Activated CD4-positive, alpha-beta T cell treated with anti-CD3 and anti-CD28 coated beads for 36 hours (primary cell): ENCODE results near the gene NFIX. TPM values are rescaled to one million over a fixed set of nuclear protein-coding genes. Genes with fewer than 3 reads are reported as not detected.

Experiments
- ATAC-seq: fragments of 200-7000 bp; cut with Tn5 transposase; one replicate; pipeline ENCODE4 v1.10.0; 2021; ENCODE audit warnings: mild to moderate bottlenecking, moderate library complexity
- CTCF ChIA-PET: fragments of 350-600 bp; sonication (Branson Sonifier 250); formaldehyde crosslinking; loops from one replicate; lab custom pipeline; 2021; ENCODE audit warnings: antibody characterized with exemption; lab: Charles Lee
- POLR2A ChIA-PET: fragments of 350-600 bp; sonication (Branson Sonifier 250); formaldehyde crosslinking; loops from one replicate; lab custom pipeline; 2021; ENCODE audit warnings: antibody characterized with exemption, inconsistent platforms; lab: Charles Lee
- DNase-seq: peaks from one replicate; pipeline ENCODE4 v3.0.0-alpha.2; 2020
- H3K27ac Mint-ChIP-seq: one replicate; pipeline ENCODE4 v1.8.0; 2021; ENCODE audit warnings: mixed read lengths
- H3K27me3 Mint-ChIP-seq: one replicate; pipeline ENCODE4 v1.8.0; 2021; ENCODE audit warnings: mixed read lengths
- H3K36me3 Mint-ChIP-seq: one replicate; pipeline ENCODE4 v1.8.0; 2021; ENCODE audit warnings: low read depth, mixed read lengths
- H3K4me1 Mint-ChIP-seq: one replicate; pipeline ENCODE4 v1.8.0; 2021; ENCODE audit warnings: mixed read lengths
- H3K4me3 Mint-ChIP-seq: one replicate; pipeline ENCODE4 v1.8.0; 2021; ENCODE audit warnings: mild to moderate bottlenecking, moderate library complexity, mixed read lengths
- H3K9me3 Mint-ChIP-seq: one replicate; pipeline ENCODE4 v1.8.0; 2021; ENCODE audit warnings: low read depth, mixed read lengths
- intact Hi-C, 2 experiments: fragments of 100-400 bp; cut with DNase I in 1 of 2; cut with micrococcal nuclease in 1 of 2; formaldehyde crosslinking; loops; one replicate each; pipeline versions ENCODE4 v1.14.2 to v1.15.1; 2022 to 2024; cut with DNase I, micrococcal nuclease
- total RNA-seq, 2 experiments: library from RNA; stranded (reverse); gene quantifications; one replicate each; pipeline ENCODE4 v1.2.3, GENCODE V29; 2021

NFIX gene
- total RNA-seq, 2 experiments from 2014 or later, result 4.3 to 4.8 TPM

DNA sequence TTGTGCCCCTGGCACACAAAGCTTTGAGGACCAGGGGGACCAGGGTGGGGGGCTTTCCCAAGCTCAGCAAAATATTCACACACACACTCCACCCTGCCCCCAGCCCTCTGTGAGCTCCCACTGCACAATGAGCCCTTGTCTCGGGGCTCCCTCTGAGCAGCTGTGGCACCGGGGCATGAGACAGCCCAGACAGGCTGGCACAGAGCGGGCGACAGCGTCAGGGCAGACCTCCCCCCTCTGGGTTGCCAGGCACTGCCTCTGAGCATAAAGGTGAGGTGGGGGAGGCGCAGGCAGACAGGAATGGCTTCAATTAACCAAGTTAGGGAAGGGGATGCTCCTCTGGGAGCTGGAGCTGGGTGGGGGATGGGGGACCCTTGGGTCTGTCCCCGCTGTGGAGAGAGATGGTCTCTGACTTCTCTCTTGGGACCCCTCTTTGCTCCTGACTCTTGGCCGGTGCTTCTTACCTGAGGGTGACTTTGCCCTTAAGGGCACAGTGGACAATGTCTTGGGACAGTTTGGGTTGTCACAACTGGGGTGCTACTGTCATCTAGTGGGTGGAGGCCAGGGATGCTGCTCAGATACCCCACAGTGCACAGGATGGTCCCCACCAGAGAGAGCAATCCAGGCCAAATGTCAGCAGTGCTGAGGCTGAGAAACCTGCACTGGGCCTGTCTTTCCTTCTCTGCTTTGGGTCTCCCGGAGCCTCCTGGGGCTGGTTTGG, 77.1 kb downstream of the NFIX start:
- CTCF ChIA-PET, result interaction anchor here (1.1 to 3.0 kb wide), 5 partner anchors 10 to 107 kb away, joined by 3 to 16 read pairs (median 4); no protein-coding TSS in a partner anchor
- H3K27me3 Mint-ChIP-seq, result no peaks in the 10 kb centered on the region
- POLR2A ChIA-PET, result no interaction called here
- H3K4me3 Mint-ChIP-seq, result no peak overlapping the region
- no peaks in the 10 kb centered on the region for H3K4me1 Mint-ChIP-seq
- intact Hi-C loops, result no loop called here
- no peaks in the 10 kb centered on the region for H3K36me3 Mint-ChIP-seq
- no peak for DNase-seq
- H3K9me3 Mint-ChIP-seq, result no peaks in the 10 kb centered on the region
- H3K27ac Mint-ChIP-seq, result no peak overlapping the region
- ATAC-seq, result no peak

GRCh38 chr19:13073263-13073662, 78.0 kb downstream of the NFIX start:
- ChIA-PET POLR2A (no interaction called here), CTCF (interaction anchor here (0.6 to 3.0 kb wide), 3 partner anchors 11 to 96 kb away, joined by 3 to 16 read pairs (median 6); no protein-coding TSS in a partner anchor)
- no peak overlapping the region for H3K27ac Mint-ChIP-seq
- H3K27me3 Mint-ChIP-seq, result no peaks in the 10 kb centered on the region
- ATAC-seq (no peak), DNase-seq (no peak)
- no peaks in the 10 kb centered on the region for H3K4me1 Mint-ChIP-seq
- no peaks in the 10 kb centered on the region for H3K36me3 Mint-ChIP-seq
- intact Hi-C loops, result no loop called here
- no peak overlapping the region for H3K4me3 Mint-ChIP-seq
- no peaks in the 10 kb centered on the region for H3K9me3 Mint-ChIP-seq

- ATAC-seq, result no peak
- ChIA-PET POLR2A (no interaction called here), CTCF (interaction anchor here (1.6 to 3.0 kb wide), 2 partner anchors 13 to 97 kb away, joined by 6 to 16 read pairs; no protein-coding TSS in a partner anchor)
- Mint-ChIP-seq H3K27ac (no peak overlapping the region), H3K36me3 (no peaks in the 10 kb centered on the region), H3K27me3 (no peaks in the 10 kb centered on the region), H3K4me1 (no peaks in the 10 kb centered on the region), H3K9me3 (no peaks in the 10 kb centered on the region), H3K4me3 (no peak overlapping the region)
- intact Hi-C loops, result no loop called here
- DNase-seq, result no peak
Observed at GRCh38 chr19:13074378-13074777, 79.1 kb downstream of the NFIX start.

DNA sequence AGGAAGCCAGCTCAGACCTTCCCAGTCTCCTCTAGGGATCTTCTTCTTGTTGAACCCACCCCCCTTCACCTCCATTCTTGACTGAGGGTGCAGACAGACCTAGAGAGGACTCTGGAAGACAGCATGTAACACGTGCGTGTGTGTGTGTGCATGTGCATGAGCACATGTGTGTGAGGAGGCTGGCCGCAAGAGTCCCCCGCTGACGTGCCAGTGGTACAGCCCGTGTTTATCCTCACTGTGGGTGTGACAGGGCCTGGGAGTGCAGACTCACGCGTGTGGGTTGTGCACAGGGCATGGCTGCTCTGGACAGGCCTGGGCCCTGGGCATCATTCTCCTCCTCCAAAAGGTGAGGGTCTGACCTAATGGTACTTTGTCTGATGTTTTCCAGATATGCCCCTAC, 81.0 kb downstream of the NFIX start:
- CTCF ChIA-PET, result interaction anchor here (0.9 kb wide), 1 partner anchor 111 kb away, joined by 3 read pairs; no protein-coding TSS in a partner anchor
- Mint-ChIP-seq H3K27ac (no peak overlapping the region), H3K4me3 (no peak overlapping the region), H3K4me1 (no peaks in the 10 kb centered on the region), H3K9me3 (no peaks in the 10 kb centered on the region), H3K36me3 (no peaks in the 10 kb centered on the region), H3K27me3 (no peaks in the 10 kb centered on the region)
- no peak for DNase-seq
- ATAC-seq, result no peak
- POLR2A ChIA-PET, result no interaction called here
- intact Hi-C loops, result no loop called here

GRCh38 chr19:13076787-13077186, 81.5 kb downstream of the NFIX start:
- H3K36me3 Mint-ChIP-seq, result no peaks in the 10 kb centered on the region
- intact Hi-C loops, result no loop called here
- ATAC-seq (no peak), DNase-seq (no peak)
- no peaks in the 10 kb centered on the region for H3K27me3 Mint-ChIP-seq
- no peaks in the 10 kb centered on the region for H3K9me3 Mint-ChIP-seq
- H3K27ac Mint-ChIP-seq, result no peak overlapping the region
- no peaks in the 10 kb centered on the region for H3K4me1 Mint-ChIP-seq
- ChIA-PET POLR2A (no interaction called here), CTCF (interaction anchor here (1.2 to 1.6 kb wide), 3 partner anchors 12 to 111 kb away, joined by 4 read pairs; no protein-coding TSS in a partner anchor)
- no peak overlapping the region for H3K4me3 Mint-ChIP-seq

- Mint-ChIP-seq H3K4me3 (no peak overlapping the region), H3K27ac (no peak overlapping the region), H3K9me3 (no peaks in the 10 kb centered on the region), H3K36me3 (no peaks in the 10 kb centered on the region), H3K27me3 (no peaks in the 10 kb centered on the region), H3K4me1 (no peaks in the 10 kb centered on the region)
- ChIA-PET POLR2A (interaction anchor here (0.5 kb wide), 1 partner anchor 445 kb away, joined by 4 read pairs; no protein-coding TSS in a partner anchor), CTCF (interaction anchor here (0.5 to 1.6 kb wide), 5 partner anchors 13 to 195 kb away, joined by 3 to 4 read pairs (median 4); no protein-coding TSS in a partner anchor)
- DNase-seq (no peak), ATAC-seq (no peak)
- intact Hi-C loops, result no loop called here
Observed at GRCh38 chr19:13077240-13077639, 82.0 kb downstream of the NFIX start.

GRCh38 chr19:13078381-13078780, 83.1 kb downstream of the NFIX start:
- ChIA-PET POLR2A (no interaction called here), CTCF (interaction anchor here (1.2 to 1.5 kb wide), 2 partner anchors 17 kb away, joined by 3 to 4 read pairs; no protein-coding TSS in a partner anchor)
- H3K4me1 Mint-ChIP-seq, result no peaks in the 10 kb centered on the region
- DNase-seq, result no peak
- H3K9me3 Mint-ChIP-seq, result no peaks in the 10 kb centered on the region
- no peaks in the 10 kb centered on the region for H3K27me3 Mint-ChIP-seq
- intact Hi-C loops, result no loop called here
- H3K4me3 Mint-ChIP-seq, result no peak overlapping the region
- no peak overlapping the region for H3K27ac Mint-ChIP-seq
- H3K36me3 Mint-ChIP-seq, result no peaks in the 10 kb centered on the region
- ATAC-seq, result no peak

- ChIA-PET POLR2A (no interaction called here), CTCF (interaction anchor here (0.8 to 1.2 kb wide), 3 partner anchors 12 to 101 kb away, joined by 3 to 4 read pairs (median 4); no protein-coding TSS in a partner anchor)
- Mint-ChIP-seq H3K9me3 (no peaks in the 10 kb centered on the region), H3K36me3 (no peaks in the 10 kb centered on the region), H3K4me3 (no peak overlapping the region), H3K27me3 (no peaks in the 10 kb centered on the region), H3K27ac (no peak overlapping the region), H3K4me1 (no peaks in the 10 kb centered on the region)
- DNase-seq, result no peak
- intact Hi-C loops, result no loop called here
- ATAC-seq, result no peak
Observed at GRCh38 chr19:13078897-13079541, 83.7 kb downstream of the NFIX start.

- ChIA-PET CTCF (interaction anchor here (0.8 to 1.2 kb wide), 5 partner anchors 12 to 114 kb away, joined by 3 to 4 read pairs (median 4); no protein-coding TSS in a partner anchor), POLR2A (no interaction called here)
- no peak for DNase-seq
- no peaks in the 10 kb centered on the region for H3K27me3 Mint-ChIP-seq
- H3K4me1 Mint-ChIP-seq, result no peaks in the 10 kb centered on the region
- intact Hi-C loops, result no loop called here
- H3K36me3 Mint-ChIP-seq, result no peaks in the 10 kb centered on the region
- no peak for ATAC-seq
- H3K4me3 Mint-ChIP-seq, result no peak overlapping the region
- H3K27ac Mint-ChIP-seq, result no peak overlapping the region
- no peaks in the 10 kb centered on the region for H3K9me3 Mint-ChIP-seq
Observed at GRCh38 chr19:13079542-13079986, 84.3 kb downstream of the NFIX start.

- Mint-ChIP-seq H3K36me3 (no peaks in the 10 kb centered on the region), H3K4me1 (no peaks in the 10 kb centered on the region), H3K9me3 (no peaks in the 10 kb centered on the region), H3K4me3 (no peak overlapping the region), H3K27me3 (no peaks in the 10 kb centered on the region), H3K27ac (no peak overlapping the region)
- no peak for DNase-seq
- CTCF ChIA-PET, result interaction anchor here (0.7 kb wide), 1 partner anchor 21 kb away, joined by 3 read pairs; no protein-coding TSS in a partner anchor
- ATAC-seq, result no peak
- intact Hi-C loops, result no loop called here
- POLR2A ChIA-PET, result no interaction called here
Observed at GRCh38 chr19:13082192-13083007, 87.1 kb downstream of the NFIX start.

DNA sequence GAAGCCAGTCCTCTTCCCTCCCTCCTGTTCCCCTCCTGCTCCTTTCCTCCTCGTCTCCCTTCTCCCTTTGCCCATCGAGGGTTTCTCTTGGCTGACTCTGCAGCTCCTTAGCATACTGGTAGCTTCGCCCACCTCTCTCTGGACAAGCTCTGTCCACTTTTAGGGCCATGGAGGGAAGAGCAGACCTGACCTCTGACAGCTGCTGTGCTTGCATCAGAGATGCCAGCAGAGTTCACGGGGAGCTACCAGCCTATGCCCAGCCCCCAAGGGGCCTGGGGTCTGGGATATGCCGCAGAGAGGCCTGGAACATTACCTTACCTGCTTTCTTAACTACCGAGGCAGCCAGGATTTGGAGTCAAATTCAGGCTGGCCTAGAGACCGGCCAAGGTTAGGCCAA, 87.7 kb downstream of the NFIX start:
- Mint-ChIP-seq H3K4me1 (no peaks in the 10 kb centered on the region), H3K9me3 (no peaks in the 10 kb centered on the region), H3K27ac (no peak overlapping the region), H3K27me3 (no peaks in the 10 kb centered on the region), H3K4me3 (no peak overlapping the region), H3K36me3 (no peaks in the 10 kb centered on the region)
- POLR2A ChIA-PET, result no interaction called here
- intact Hi-C loops, result no loop called here
- DNase-seq (no peak), ATAC-seq (no peak)
- CTCF ChIA-PET, result interaction anchor here (1.2 kb wide), 1 partner anchor 11 kb away, joined by 3 read pairs; no protein-coding TSS in a partner anchor
